ENCODE measurements around the gene CD164.

GRCh38 chr6:109328629-109329028, 53.6 kb downstream of the CD164 start:
- TF ChIP-seq CTCF (IDR thresholded peaks at IDR 0.05; ENCODE audit: insufficient read depth, low read length, poor library complexity, severe bottlenecking), result no peak
- TF ChIP-seq EZH2phosphoT487 (conservative IDR thresholded peaks at IDR 0.05; ENCODE audit: low read length), result no peak

Measured in SU-DHL-6 (cell line).